Measurements from ENCODE around the gene SH3D19.

SH3D19 gene

DNA sequence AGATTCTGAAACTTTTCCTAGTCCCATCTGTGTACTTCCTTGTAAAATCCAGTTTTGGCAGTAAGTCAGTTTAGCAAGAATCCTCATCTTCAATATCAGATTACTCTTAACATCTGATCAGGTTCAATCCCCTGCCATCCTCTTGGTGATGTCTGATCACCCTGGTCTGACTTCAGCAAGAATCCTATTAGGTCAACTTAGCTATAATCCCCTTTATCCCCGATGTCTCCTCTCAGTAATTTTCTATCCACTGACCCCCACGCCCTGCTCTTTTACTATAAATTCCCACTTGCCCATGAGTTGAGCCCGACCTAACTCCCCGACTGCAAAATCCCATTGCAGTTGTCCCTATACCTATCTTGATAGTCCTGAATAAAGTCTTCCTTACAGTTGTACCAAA, 106.3 kb downstream of the SH3D19 start:
- H3K4me3 ChIP-seq (ENCODE audit: low read depth, low read length) = no peak overlapping the region
- TF ChIP-seq, protein P1, sequence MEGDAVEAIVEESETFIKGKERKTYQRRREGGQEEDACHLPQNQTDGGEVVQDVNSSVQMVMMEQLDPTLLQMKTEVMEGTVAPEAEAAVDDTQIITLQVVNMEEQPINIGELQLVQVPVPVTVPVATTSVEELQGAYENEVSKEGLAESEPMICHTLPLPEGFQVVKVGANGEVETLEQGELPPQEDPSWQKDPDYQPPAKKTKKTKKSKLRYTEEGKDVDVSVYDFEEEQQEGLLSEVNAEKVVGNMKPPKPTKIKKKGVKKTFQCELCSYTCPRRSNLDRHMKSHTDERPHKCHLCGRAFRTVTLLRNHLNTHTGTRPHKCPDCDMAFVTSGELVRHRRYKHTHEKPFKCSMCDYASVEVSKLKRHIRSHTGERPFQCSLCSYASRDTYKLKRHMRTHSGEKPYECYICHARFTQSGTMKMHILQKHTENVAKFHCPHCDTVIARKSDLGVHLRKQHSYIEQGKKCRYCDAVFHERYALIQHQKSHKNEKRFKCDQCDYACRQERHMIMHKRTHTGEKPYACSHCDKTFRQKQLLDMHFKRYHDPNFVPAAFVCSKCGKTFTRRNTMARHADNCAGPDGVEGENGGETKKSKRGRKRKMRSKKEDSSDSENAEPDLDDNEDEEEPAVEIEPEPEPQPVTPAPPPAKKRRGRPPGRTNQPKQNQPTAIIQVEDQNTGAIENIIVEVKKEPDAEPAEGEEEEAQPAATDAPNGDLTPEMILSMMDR (IDR thresholded peaks at IDR 0.05; ENCODE audit: low read depth, low read length) = no peak

DNA sequence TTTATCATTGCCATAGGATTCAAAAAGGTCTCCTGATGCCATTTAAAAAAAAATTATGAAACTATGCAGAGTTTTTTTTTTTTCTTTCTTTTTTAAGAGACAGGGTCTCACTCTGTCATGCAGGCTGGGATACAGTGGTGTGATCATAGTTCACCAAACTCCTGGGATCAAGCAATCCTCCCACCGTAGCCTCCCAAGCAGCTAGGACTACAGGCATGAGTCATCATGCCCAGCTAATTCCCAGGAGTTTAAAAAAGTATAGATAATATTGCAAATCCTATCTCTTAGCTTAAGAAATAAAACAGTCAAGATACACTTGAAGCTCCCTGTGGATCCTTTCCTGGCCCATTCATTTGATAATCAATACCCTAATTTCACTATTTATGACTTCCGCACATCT, 107.1 kb downstream of the SH3D19 start:
- H3K4me3 ChIP-seq (ENCODE audit: low read depth, low read length) = no peak overlapping the region
- TF ChIP-seq, protein P1 (IDR thresholded peaks at IDR 0.05; ENCODE audit: low read depth, low read length) = no peak

DNA sequence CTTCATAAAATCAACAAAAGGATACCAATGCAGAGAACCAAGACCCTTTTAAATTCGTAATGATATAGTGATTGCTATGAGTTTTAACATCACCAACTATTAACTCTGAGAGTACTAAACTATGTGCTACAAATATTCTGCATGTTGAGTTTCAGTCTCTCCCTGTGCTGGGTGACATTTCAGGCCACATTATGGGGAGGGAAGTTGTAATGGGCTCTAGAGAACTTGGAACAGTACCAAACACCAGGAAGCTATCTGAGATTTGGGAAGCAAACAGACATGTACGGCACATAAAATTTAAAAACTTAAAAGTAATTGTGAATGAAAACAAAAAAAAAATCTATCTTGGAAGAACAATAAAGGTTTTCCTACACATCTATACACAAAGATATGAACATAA, 108.1 kb downstream of the SH3D19 start:
- TF ChIP-seq, protein P1 (IDR thresholded peaks at IDR 0.05; ENCODE audit: low read depth, low read length) = no peak
- no peak overlapping the region for H3K4me3 ChIP-seq (ENCODE audit: low read depth, low read length)

DNA sequence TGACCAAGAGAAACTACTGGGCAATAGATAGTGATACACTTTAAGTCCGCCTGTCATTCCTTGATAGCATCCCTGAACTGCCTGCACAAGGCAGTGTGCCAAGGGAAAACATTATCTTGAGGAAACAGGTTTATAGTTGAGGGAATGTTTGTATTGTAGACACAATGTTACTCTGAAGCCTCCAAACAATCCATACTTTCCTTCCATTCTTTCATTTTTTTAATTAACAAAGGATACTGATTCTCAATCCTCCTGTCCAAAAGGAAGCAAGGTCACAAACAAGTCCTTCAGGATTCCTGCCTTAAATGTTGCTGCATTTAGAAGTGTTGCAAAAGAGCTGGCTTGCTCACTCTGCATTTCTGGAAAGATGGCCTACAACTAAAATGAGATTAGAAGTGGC, 110.1 kb downstream of the SH3D19 start:
- TF ChIP-seq, protein P1 (IDR thresholded peaks at IDR 0.05; ENCODE audit: low read depth, low read length) = no peak
- no peak overlapping the region for H3K4me3 ChIP-seq (ENCODE audit: low read depth, low read length)

DNA sequence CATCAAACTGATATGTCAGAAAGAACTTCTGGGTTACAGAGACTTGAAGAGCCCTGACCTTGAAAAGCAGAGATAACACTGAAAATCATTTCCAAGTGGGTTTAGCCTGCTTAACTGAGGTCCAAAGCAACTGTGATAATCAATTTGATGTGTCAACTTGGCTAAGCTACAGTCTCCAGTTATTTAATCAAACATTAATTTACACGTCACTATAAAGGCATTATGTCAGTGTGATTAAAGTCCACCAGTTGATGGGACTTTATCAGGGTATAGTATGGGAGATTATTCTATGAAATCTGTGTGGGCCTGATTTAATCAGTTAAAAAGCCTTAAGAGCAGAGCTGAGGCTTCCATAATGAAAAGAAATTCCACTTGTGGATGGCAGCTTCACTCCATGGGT, 117.5 kb downstream of the SH3D19 start:
- no peak overlapping the region for H3K4me3 ChIP-seq (ENCODE audit: low read depth, low read length)
- TF ChIP-seq, protein P1 (IDR thresholded peaks at IDR 0.05; ENCODE audit: low read depth, low read length) = no peak

DNA sequence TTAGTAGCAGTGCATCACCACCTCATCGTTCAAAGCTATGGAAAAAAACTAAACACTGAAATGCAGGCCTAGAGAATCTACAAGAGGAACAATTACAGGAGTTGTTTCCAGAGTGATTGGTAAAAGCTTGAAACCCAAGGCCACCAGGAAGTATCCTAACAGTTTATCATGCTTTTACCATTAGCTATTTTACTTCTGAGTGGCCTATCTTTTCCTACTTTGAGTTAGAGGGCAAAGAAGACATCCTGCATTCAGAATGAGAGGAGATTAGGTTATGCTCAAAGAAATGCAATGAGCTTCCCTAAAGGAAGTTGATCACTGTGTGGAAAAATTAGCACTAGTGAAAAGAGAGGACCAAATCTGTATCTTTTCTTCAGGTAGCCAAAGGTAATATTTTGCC, 118.2 kb downstream of the SH3D19 start:
- H3K4me3 ChIP-seq (ENCODE audit: low read depth, low read length) = no peak overlapping the region
- TF ChIP-seq, protein P1 (IDR thresholded peaks at IDR 0.05; ENCODE audit: low read depth, low read length) = no peak

DNA sequence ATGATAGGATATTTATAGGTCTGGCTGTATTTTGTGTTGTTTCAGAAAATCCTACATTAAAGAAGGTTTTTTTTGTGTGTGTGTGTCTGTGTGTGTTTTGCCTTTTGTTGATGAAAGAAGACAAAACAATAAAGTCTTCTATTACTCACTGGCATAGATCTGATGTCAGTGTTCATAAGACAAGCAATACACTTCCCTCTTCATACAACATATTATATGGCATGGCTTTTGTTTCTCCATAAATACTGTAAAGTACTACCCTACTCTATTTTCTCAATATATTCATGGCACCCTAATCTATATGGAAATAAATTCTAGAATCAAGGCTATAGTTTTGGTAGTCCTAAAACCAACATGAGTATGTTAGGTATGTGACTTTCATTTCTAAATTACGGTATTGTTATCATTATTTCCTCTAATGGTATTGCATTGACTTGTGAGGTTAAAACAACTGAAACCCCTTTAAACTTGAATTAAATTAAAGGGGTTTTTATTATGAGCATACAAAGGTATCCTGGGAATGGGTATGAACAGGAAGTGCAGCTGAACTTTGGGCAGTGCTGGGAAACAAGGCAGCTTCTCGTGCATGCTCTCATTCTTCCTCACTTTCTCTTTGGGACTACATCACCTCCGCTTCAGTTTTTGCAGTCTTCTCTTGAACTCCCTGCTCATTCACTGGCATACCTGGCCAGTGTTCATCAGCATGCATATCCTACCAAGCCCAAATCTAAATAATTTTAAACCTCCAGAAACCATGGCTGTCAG, 119.0 kb downstream of the SH3D19 start:
- TF ChIP-seq, protein P1 (IDR thresholded peaks at IDR 0.05; ENCODE audit: low read depth, low read length) = no peak
- H3K4me3 ChIP-seq (ENCODE audit: low read depth, low read length) = no peak overlapping the region

Measured in WI38 (cell line).